NCI-H82 (cell line): Measurements from ENCODE around the gene CACNG7.
"Not testable (repeated sequence)": the region's sequence is repeated elsewhere in the genome, so short reads cannot be mapped to it uniquely, and the experiment has no call there.

Experiments
- DNase-seq: peaks from one replicate; lab custom pipeline; 2025; lab: John Stamatoyannopoulos, UW

Gene CACNG7

GRCh38 chr19:53906211-53907192, 2.6 kb upstream of the CACNG7 start:
- DNase-seq: peak; percentile 15

DNA sequence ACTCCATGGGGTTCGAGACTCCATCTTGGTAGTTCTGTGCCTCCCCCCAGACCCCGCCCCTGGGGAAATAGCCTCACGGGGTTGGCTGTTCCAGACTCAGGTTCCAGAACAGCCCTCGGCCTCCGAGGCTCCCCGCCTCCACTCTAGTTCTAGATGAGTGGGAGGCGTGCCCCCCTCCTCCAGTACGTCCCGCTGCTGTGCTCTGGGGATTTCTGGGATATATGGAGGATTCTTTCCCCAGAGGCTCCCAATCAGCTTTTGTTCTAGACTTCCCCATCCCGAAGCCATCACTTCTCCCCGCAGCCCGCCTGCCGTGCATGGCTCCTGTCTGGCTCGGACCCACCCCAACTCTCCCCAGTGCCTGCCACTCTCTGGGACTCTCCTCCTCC, 1.9 kb upstream of the CACNG7 start:
- DNase-seq: no peak

- no peak for DNase-seq
These were observed 1.4 kb upstream of the CACNG7 start for GRCh38 chr19:53907690-53908089.

DNA sequence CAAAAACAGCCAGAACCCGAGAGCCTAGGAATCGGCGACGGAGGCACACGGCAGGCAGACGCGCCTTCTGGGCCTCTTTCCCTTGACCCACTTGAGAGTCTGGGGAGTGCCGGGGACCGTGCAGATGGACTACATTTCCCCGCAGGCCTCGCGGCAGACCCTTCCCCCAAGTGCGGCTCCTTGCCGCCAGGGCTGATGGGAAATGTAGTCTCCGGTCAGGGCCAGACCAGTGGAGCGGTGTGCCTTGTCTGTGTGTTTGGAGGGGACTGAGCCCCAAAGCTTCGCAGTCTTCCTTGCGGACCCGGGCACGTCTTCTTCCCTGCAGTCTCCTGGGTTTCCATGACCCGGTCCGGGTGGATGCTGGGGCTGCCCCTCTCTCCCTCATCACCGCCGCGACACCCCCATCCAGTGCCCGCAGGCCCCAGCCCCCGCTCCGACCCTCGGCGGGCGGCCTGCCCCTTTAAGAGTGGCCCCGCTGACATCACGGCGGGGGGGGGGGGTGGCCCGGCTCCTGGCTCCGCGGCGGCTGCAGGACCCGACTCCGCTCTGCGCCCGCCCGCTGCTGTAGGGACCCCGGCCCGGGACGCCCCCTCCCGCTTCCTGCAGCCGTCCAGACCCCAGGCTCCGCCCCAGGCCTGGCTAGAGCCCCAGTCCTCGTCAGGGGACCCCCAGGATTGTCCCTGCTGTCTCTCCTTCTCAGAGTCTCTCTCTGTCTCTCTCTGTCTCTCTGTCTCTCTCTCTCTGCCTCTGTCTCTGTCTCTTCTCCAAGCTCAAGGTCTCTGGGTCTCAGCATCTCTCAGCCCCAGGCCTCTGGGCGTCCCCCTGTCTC, 758 bp upstream of the CACNG7 start:
- DNase-seq: peak; percentile 68

- no peak for DNase-seq
These were observed 542 bp downstream of the CACNG7 start for GRCh38 chr19:53909471-53910169.

GRCh38 chr19:53910170-53910518, 1.1 kb downstream of the CACNG7 start:
- no peak for DNase-seq

DNA sequence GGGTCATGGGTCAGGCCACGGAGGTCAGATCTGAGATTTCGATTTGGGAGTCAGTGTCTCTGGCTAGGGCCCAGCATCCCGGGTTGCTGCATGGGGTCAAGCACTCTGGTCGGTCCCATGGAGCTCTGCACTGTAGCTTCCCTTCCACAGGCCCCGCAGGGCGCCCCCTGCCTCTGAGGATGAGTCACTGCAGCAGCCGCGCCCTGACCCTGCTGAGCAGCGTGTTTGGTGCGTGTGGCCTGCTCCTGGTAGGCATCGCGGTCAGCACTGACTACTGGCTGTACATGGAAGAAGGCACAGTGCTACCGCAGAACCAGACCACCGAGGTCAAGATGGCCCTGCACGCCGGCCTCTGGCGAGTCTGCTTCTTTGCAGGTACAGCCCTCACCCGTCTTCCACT, 3.6 kb downstream of the CACNG7 start:
- DNase-seq: peak; percentile 11

DNA sequence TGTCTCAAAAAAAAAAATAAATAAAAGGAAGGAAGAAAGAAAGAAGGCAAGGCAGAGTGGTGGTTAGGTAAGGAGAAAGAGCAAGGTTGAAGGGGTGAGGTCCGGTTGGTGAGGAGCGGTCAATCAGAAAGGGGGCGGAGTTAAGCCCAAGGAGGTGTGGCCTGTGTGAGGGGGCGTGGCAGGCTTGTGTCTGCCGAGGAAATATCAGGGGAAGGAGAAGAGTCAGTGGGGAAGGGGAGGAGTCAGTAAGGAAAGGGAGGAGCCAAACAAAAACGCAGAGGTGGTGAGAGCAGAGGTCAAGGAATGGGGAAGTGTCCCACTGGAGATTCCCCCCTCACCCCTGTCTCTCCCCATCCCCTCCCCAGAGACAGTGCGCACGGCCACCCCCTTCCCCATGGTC, 5.9 kb downstream of the CACNG7 start:
- DNase-seq: no peak

- DNase-seq: no peak
These were observed 6.9 kb downstream of the CACNG7 start for GRCh38 chr19:53916004-53916403.

GRCh38 chr19:53917356-53917755, 8.3 kb downstream of the CACNG7 start:
- DNase-seq: no peak

- no peak for DNase-seq
These were observed 18.7 kb downstream of the CACNG7 start for GRCh38 chr19:53927739-53928138.

- no peak for DNase-seq
These were observed 27.0 kb downstream of the CACNG7 start for GRCh38 chr19:53936029-53936428.

DNA sequence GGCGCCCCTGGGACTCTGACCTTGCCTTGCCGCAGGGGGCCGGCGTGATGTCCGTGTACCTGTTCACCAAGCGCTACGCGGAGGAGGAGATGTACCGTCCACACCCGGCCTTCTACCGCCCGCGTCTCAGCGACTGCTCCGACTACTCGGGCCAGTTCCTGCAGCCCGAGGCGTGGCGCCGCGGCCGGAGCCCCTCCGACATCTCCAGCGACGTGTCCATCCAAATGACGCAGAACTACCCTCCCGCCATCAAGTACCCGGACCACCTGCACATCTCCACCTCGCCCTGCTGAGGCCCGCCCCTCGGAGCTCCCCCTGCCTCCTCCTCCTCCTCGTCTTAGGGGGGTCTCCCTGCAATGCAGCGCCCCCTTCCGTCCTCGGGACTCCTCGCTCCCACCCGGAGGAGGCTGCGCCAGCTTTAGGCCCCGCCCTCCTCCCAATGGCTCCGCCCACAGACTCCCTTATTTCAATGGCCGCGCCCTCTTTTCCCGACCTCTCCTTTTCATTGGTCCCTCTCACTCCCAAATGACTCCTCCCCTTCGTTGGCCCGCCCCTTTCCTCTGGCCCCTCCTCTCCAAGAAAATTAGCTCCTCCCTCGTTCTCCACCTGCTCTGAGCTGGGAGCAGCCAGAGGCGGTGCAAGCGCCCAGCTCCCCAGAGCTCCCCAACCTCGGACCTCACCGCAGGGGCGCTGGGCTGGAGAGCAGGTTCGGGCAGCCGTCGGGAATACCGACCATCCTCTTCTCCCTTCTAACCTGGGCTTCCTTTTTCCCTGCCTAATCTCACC, 33.1 kb downstream of the CACNG7 start:
- peak; percentile 47 for DNase-seq

DNA sequence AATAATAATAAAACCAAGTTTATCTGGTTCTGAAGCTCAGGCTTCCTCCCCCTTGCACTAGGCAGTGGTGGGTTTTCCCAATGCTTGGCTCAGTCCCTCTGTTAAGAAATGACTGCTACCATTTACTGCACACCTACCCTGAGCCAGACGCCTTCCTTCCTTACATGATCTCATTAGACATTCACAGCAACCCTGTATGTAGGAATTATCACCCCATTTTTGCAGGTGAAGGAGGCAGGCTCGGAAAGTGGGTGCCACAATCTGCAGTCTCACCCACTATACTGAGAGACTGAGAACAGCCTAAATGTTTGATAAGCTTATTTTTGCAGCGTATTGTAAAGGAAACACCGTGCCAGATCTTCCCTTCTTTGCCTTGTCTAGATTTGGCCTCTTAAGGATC, 35.3 kb downstream of the CACNG7 start:
- DNase-seq: no peak

DNA sequence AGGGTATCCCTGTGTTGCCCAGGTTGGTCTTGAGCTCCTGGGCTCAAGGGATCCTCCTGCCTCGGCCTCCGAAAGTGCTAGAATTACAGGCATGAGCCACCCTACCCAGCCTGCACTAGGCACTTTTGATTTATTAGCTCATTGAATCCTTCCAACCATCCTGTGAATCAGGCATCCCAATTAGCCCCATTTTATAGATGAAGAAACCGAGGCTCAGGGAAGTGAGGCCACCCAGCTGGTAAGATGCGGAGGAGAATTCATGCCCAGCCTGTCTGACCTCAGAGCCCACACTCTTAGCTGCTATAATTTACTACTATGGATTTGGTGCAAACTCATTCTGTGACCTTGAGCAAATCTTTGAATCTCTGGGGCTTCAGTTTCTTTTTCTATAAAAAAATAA, 35.9 kb downstream of the CACNG7 start:
- DNase-seq: no peak

DNA sequence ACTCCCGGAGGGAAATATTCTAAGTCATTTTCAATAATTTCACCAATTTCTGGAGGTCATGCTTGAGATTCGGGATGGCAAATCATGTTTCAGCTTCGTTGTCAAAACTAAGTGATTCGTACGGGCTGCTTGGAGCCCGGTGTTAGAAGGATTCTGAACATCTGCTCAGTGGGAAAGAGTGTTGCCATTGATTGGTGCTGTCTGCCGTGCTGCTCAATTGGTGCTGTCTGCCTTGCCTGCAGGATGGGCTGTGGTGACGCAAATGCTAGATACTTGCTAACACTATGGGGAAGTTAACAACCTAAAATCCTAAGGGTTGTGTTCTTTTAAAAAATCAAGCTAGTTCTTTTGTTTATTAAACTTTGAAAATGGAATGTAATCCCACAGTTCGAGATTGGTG, 36.4 kb downstream of the CACNG7 start:
- peak; percentile 16 for DNase-seq

GRCh38 chr19:53945998-53946397, 36.9 kb downstream of the CACNG7 start:
- no peak for DNase-seq

DNA sequence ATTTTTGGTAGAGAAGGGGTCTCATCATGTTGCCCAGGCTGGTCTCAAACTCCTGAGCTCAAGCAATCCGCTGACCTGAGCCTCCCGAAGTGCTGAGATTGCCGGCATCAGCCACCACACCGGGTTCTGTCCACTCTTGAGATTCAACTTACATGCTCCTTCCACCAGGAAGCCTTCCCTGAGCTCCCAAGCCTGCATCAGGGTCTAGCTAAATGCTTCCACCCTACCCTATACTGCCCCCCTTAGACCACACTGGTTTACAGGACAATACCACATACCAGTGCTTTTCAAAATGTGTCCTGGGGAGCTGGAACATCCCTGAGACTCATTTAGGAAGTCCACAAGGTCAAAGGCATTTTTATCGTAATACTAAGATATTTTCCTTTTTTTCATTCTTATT, 38.5 kb downstream of the CACNG7 start:
- DNase-seq: no peak

GRCh38 chr19:53948611-53949010, 39.5 kb downstream of the CACNG7 start:
- not testable (repeated sequence) for DNase-seq

GRCh38 chr19:53951436-53951835, 42.4 kb downstream of the CACNG7 start:
- no peak for DNase-seq

DNA sequence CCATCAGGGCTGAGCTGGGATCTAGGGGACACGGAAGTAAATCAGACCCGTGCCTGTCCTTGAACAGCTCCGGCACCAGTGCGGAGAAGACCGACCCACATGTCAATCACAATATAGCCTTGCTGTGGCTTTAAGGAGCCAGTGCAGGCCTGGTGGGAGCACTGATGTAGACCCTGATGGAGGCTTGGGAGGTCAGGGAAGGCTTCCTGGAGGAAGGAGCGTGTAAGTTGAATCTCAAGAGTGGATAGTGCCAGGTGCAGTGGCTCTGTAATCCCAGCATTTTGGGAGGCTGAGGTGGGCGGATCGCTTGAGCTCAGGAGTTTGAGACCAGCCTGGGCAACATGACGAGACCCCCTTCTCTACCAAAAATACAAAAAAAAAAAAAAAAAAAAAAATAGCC, 42.9 kb downstream of the CACNG7 start:
- DNase-seq: no peak

DNA sequence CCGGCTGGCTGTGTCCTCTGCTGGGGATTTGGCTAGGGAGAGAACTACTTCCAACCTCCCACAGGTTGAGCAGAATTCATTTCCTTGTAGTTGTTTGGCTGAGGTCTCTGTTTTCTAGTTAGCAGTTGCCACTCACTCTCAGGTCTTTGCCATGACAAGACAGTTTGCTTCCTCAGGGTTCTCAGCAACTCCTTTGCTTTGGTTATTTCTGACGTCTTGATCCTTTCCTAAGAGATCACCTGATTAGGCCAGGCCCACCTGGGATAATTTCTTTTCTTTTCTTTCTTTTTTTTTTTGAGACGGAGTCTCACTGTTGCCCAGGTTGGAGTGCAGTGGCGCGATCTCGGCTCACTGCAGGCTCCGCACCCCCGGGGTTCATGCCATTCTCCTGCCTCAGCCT, 44.3 kb downstream of the CACNG7 start:
- no peak for DNase-seq
